Uterus (tissue), 4 donors: ENCODE results near the gene IGSF5. TPM values are rescaled to one million over a fixed set of nuclear protein-coding genes. Genes with fewer than 3 reads are reported as not detected.
"Not testable (repeated sequence)": the region's sequence is repeated elsewhere in the genome, so short reads cannot be mapped to it uniquely, and the experiment has no call there.

ENCODE experiments used
- DNase-seq, 2 donors: peaks; one replicate each; pipeline ENCODE4 v3.0.0-alpha.2; 2019 to 2020
- H3K27ac ChIP-seq, 2 donors: fragments of 200-600 bp; sonication (generic); 1 replicate in 1 of 2; 2 replicates in 1 of 2; pipeline ENCODE4 v1.5.1; 2016 to 2018
- H3K27me3 ChIP-seq, 2 donors: fragments of 200-600 bp; sonication (generic); one replicate each; pipeline ENCODE4 v1.5.1; 2018 to 2019; ENCODE audit warnings: control low read depth in 1 of 2
- H3K36me3 ChIP-seq, 2 donors: fragments of 200-600 bp; sonication (generic); one replicate each; pipeline ENCODE4 v1.5.1; 2019; ENCODE audit warnings: control low read depth in 1 of 2
- H3K4me1 ChIP-seq, 2 donors: fragments of 200-600 bp; sonication (generic); one replicate each; pipeline ENCODE4 v1.5.1; 2018 to 2019; ENCODE audit warnings: control low read depth in 1 of 2
- H3K4me3 ChIP-seq, 2 donors: fragments of 200-600 bp; sonication (generic); 1 replicate in 1 of 2; 2 replicates in 1 of 2; pipeline ENCODE4 v1.5.1; 2018 to 2019; ENCODE audit warnings: mild to moderate bottlenecking in 1 of 2
- H3K9me3 ChIP-seq, 2 donors: fragments of 200-600 bp; sonication (generic); one replicate each; pipeline ENCODE4 v1.5.1; 2019; ENCODE audit warnings: control low read depth in 1 of 2
- POLR2A ChIP-seq, 2 donors: fragments of 450-650 bp; IDR thresholded peaks; one replicate each; pipeline ENCODE4 v1.6.1; 2016; ENCODE audit warnings: antibody characterized with exemption in 2 of 2, mild to moderate bottlenecking in 1 of 2, moderate library complexity in 1 of 2
- intact Hi-C: fragments of 100-400 bp; cut with DNase I; formaldehyde crosslinking; loops from one replicate; pipeline ENCODE4 v1.15.1; 2023; ENCODE audit warnings: low total_unique reads
- total RNA-seq, 4 donors: library from RNA; depleted of rRNA in 3 of 4; stranded (reverse); fragments of >200 nt in 3 of 4; gene quantifications; one replicate each; pipeline versions ENCODE4 v1.1.0 to v1.2.4, GENCODE V29; 2014 to 2023
- TF ChIP-seq, protein P1 (sequence below), 4 experiments: fragments of 200-600 bp in 2 of 4; fragments of 450-650 bp in 2 of 4; sonication (generic) in 2 of 4; IDR thresholded peaks; one replicate each; pipeline ENCODE4 v1.5.1; 2016 to 2019; ENCODE audit warnings: antibody characterized with exemption in 4 of 4, mild to moderate bottlenecking in 2 of 4, moderate library complexity in 1 of 4
- donor health status: DM: yes; HTN: yes; CAD: no.

IGSF5 gene
- total RNA-seq, 4 donors from 2014 or later: 0.27 to 1.0 TPM; not detected in 2

DNA sequence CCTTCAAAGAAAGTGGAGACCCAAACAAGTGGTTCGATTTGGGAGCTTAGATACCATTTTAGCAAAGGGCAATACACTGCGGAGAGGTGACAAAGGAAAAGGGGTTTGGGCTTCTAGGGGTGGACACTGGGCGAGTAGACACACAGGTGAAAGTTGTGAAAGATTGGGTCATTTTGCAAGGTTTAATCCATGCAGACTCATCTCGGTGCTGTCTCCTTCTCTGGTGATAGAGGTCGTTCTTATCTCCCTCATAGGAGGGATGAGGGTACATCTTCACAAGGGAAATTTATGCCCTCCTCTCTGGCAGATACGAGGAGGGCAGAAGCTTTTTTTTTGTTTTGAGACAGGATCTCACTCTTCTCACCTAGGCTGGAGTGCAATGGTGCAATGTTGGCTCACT lies 6.4 kb upstream of the IGSF5 start:
- TF ChIP-seq, protein P1, sequence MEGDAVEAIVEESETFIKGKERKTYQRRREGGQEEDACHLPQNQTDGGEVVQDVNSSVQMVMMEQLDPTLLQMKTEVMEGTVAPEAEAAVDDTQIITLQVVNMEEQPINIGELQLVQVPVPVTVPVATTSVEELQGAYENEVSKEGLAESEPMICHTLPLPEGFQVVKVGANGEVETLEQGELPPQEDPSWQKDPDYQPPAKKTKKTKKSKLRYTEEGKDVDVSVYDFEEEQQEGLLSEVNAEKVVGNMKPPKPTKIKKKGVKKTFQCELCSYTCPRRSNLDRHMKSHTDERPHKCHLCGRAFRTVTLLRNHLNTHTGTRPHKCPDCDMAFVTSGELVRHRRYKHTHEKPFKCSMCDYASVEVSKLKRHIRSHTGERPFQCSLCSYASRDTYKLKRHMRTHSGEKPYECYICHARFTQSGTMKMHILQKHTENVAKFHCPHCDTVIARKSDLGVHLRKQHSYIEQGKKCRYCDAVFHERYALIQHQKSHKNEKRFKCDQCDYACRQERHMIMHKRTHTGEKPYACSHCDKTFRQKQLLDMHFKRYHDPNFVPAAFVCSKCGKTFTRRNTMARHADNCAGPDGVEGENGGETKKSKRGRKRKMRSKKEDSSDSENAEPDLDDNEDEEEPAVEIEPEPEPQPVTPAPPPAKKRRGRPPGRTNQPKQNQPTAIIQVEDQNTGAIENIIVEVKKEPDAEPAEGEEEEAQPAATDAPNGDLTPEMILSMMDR (IDR thresholded peaks at IDR 0.05): no peak
- TF ChIP-seq POLR2A (IDR thresholded peaks at IDR 0.05): no peak
- no peaks in the 10 kb centered on the region for H3K27me3 ChIP-seq
- H3K4me1 ChIP-seq: no peaks in the 10 kb centered on the region
- H3K27ac ChIP-seq: no peak overlapping the region
- no peak for DNase-seq
- H3K9me3 ChIP-seq: no peaks in the 10 kb centered on the region
- H3K36me3 ChIP-seq: no peaks in the 10 kb centered on the region
- intact Hi-C loops: no loop called here
- no peak overlapping the region for H3K4me3 ChIP-seq

DNA sequence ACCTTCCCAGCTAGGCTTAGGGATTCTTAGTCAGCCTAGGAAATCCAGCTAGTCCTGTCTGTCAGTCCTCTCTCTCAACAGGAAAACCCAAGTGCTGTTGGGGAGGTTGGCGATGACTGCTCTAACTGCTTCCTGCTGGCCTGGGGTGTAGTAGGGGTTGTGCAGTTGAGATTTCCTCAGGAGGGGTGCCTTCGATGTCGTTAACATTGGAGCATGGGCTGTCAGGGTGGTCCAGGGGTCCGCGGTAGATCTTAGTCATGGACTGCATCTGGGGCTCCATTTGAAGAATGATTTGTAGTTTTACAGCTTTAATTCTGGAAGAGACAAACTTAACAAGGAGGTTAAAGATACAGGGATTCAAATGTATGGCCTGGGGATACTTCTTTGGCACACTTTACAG lies 5.5 kb upstream of the IGSF5 start:
- H3K27me3 ChIP-seq, H3K4me1 ChIP-seq, H3K9me3 ChIP-seq, intact Hi-C loops, H3K4me3 ChIP-seq, H3K36me3 ChIP-seq, DNase-seq, H3K27ac ChIP-seq: not testable (repeated sequence)

DNA sequence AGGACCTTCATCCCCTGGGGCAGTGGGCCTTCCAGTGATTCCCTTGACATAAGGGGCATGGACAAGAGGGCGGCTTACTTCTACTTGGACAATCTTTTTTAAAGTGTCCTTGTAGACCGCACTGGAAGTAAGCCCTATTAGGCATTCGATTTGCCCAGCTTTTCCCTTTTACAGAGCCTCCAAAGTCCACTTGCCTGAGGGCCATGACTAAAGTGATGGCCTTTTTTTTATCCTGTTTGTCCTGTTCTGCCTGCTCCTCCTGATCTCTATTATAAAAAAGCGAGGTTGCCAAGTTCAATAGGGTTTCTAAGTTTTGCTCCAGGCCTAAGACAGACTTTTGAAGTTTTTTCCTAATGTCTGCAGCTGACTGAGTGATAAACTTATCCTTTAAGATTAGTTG lies 2.4 kb upstream of the IGSF5 start:
- DNase-seq, H3K27ac ChIP-seq, intact Hi-C loops, H3K27me3 ChIP-seq, H3K4me1 ChIP-seq, H3K36me3 ChIP-seq, H3K4me3 ChIP-seq, H3K9me3 ChIP-seq: not testable (repeated sequence)

DNA sequence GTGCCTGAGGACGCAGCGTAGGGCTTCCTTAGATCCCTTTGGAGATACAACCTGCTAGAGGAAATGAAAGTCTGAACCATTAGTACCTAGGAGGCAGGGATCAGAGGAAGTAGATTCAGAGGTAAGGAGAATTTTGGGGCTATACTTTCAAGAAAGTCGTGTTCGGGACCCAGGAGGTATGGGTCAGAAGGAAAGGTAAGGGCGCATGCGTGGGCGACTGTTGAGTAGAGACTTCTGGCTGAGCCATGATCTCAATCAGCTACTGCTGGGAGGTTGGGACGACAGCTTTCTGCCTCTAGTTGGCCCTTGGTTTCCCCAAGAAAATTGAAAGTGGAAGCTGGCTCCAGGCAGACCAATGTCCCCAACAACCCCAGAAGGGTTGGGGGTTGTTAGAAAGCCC lies 349 bp downstream of the IGSF5 start:
- H3K4me1 ChIP-seq, H3K4me3 ChIP-seq, H3K27me3 ChIP-seq, H3K27ac ChIP-seq, H3K9me3 ChIP-seq, DNase-seq, H3K36me3 ChIP-seq, intact Hi-C loops: not testable (repeated sequence)

DNA sequence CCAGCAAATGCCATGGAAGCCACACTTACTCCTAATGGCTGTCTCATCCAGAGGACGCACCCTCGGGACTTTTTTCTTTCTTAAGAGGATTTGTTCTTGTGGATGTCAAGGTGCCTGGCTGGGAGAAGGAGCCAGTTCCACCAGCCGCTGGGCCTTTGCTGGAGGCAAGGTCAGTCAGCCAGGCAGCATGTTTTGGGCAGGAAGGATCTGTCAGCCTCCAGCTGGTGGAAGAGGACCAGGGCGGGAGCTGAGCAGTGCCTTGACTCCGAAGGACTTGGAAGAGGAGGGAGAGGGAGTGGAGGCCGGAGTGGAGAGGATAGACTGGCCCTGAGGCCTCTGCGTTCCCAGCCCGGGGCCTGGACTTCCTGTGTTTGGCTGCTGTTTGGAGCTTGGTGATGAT lies 5.7 kb downstream of the IGSF5 start:
- Histone ChIP-seq H3K9me3 (no peaks in the 10 kb centered on the region), H3K4me1 (no peaks in the 10 kb centered on the region), H3K27ac (no peak overlapping the region), H3K4me3 (no peak overlapping the region), H3K27me3 (no peaks in the 10 kb centered on the region), H3K36me3 (no peaks in the 10 kb centered on the region)
- TF ChIP-seq, protein P1 (IDR thresholded peaks at IDR 0.05): no peak
- intact Hi-C loops: no loop called here
- DNase-seq: no peak

DNA sequence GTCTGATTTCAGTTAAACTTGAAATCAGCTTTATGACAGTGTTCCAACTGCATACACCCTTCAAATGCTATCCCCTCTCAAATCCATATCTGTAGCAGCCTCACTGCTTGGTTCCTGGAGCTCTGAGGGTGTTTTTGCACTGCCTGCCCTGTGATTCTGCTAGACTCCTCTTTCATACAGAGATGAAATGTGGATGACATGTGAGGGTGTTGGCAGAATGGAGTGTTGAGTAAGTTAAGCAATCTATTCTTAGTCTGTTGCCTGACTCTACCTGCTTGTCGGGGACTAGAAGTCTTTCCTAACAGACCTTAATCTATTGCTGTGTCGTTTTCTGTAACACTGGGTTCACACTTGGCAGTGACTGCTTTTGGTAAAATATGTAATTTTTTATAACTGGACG lies 9.8 kb downstream of the IGSF5 start:
- Histone ChIP-seq H3K27me3 (no peaks in the 10 kb centered on the region), H3K4me3 (no peak overlapping the region), H3K9me3 (no peaks in the 10 kb centered on the region), H3K4me1 (no peaks in the 10 kb centered on the region), H3K27ac (no peak overlapping the region), H3K36me3 (no peaks in the 10 kb centered on the region)
- intact Hi-C loops: no loop called here
- DNase-seq: no peak
- TF ChIP-seq POLR2A (IDR thresholded peaks at IDR 0.05): no peak
- TF ChIP-seq, protein P1 (IDR thresholded peaks at IDR 0.05): no peak

DNA sequence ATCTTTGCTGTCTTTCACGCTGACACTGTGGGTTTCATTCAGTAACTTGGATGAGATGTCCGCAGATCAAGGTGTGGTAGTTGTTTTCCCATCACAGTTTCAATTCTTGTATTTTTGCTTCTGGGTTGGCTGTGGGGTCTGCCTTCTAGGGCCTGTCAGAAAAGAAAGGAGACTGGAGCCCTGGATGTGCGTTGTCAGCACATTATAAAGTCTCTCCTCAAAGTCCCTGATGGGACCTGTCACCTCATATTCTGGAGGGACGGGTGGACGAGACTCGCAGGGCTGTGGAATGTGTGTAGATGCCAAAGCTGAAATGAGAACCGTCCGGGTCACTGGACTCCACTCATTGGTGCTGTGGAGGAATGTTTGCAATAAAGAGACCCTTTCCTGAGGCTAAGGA lies 11.3 kb downstream of the IGSF5 start:
- Histone ChIP-seq H3K9me3 (no peaks in the 10 kb centered on the region), H3K36me3 (no peaks in the 10 kb centered on the region), H3K4me3 (no peak overlapping the region), H3K4me1 (no peaks in the 10 kb centered on the region), H3K27ac (no peak overlapping the region), H3K27me3 (no peaks in the 10 kb centered on the region)
- no peak for TF ChIP-seq POLR2A (IDR thresholded peaks at IDR 0.05)
- TF ChIP-seq, protein P1 (IDR thresholded peaks at IDR 0.05): no peak
- DNase-seq: no peak
- intact Hi-C loops: no loop called here
